ENCODE measurements around the gene PDE5A. TPM values are rescaled to one million over a fixed set of nuclear protein-coding genes. Genes with fewer than 3 reads are reported as not detected.
"Not testable (repeated sequence)": the region's sequence is repeated elsewhere in the genome, so short reads cannot be mapped to it uniquely, and the experiment has no call there.

Gene PDE5A
- total RNA-seq, 2 donors from 2014 or later, result 0.94 to 1.0 TPM

DNA sequence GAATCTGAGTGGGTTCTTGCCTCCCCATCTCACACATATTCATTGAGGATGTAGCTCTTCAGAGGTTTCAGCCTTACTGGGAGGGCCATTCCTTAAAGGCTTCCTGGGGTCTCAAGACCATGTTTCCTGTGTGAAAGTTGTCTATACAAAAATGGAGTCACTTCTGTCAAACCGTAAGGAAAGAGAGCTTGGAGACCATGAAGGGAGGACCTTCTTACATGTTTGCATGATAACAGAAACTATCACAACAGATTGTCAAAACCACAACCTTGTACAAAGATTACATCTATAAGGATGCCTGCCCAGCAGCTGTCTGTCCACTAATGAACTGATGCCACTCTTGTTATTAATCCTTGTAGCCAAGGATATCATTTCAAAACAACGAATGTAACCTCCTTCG lies 139.3 kb downstream of the PDE5A start:
- ATAC-seq (replicated peaks in 1 of 2) (no peak), DNase-seq (no peak)
- H3K4me1 Mint-ChIP-seq (ENCODE audit: low read depth), result no peaks in the 10 kb centered on the region
- H3K4me3 Mint-ChIP-seq, result no peak overlapping the region
- peak overlapping the region; percentile 20 for H3K27ac Mint-ChIP-seq
- H3K27me3 Mint-ChIP-seq (ENCODE audit: low read depth), result no peaks in the 10 kb centered on the region
- peaks cover 2 to 6% of the 10 kb centered on the region in 2 donors for H3K36me3 Mint-ChIP-seq (ENCODE audit: insufficient read depth in 2 of 2)
- H3K9me3 Mint-ChIP-seq, result peaks cover 2 to 6% of the 10 kb centered on the region in 2 donors

DNA sequence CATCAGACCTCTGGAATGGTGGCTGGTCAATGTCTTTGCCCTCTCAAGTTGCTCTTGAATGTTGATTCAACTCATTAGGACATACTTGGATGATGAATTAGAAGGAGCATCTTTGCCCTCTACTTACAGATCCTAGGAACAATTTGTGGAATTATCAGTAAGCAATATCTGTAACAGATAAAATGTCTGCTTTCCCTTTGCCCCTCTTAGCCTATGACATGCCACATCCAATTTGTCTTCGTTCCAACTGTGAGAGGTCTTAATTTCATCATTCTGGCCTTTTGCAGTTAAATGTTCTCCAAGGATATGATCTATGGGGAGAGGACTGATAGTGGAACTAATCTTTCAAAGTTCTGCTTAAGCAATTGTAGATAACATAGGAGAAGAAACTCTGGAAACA lies 148.3 kb downstream of the PDE5A start:
- no peak overlapping the region for H3K27ac Mint-ChIP-seq
- peaks cover 11 to 47% of the 10 kb centered on the region in 2 donors for H3K36me3 Mint-ChIP-seq (ENCODE audit: insufficient read depth in 2 of 2)
- ATAC-seq (replicated peaks in 1 of 2), result no peak

DNA sequence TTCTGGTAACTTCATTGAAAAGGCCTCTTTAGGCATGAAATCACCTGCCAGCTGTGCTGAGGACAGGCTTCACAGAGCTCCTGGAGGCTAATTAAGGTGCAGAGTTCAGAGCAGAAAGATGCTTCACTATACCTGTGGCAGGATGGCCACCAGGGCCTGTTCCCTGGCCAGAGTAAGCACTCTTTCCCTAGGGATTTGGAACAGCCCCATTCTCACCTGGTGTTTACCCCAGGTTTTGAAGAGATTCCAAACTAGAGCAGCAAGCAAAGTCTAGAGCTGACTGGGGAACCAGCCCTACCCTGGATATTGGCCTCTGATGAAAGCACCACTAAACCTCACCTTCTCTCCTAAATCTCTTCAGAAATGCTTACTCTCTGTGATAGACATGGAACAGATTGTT lies 148.8 kb downstream of the PDE5A start:
- no peak overlapping the region for H3K4me3 Mint-ChIP-seq
- H3K36me3 Mint-ChIP-seq (ENCODE audit: insufficient read depth in 2 of 2), result peaks cover 11 to 44% of the 10 kb centered on the region in 2 donors
- DNase-seq (no peak), ATAC-seq (replicated peaks in 1 of 2) (no peak)
- no peaks in the 10 kb centered on the region for H3K27me3 Mint-ChIP-seq (ENCODE audit: low read depth)
- no peaks in the 10 kb centered on the region for H3K4me1 Mint-ChIP-seq (ENCODE audit: low read depth)
- peaks cover 6 to 10% of the 10 kb centered on the region in 2 donors for H3K9me3 Mint-ChIP-seq
- no peak overlapping the region for H3K27ac Mint-ChIP-seq

More for the DNA sequence above, 148.3 kb downstream of the PDE5A start:
- Mint-ChIP-seq H3K27me3 (ENCODE audit: low read depth) (no peaks in the 10 kb centered on the region), H3K4me3 (no peak overlapping the region), H3K4me1 (ENCODE audit: low read depth) (no peaks in the 10 kb centered on the region), H3K9me3 (peaks cover 6 to 10% of the 10 kb centered on the region in 2 donors)
- no peak for DNase-seq

DNA sequence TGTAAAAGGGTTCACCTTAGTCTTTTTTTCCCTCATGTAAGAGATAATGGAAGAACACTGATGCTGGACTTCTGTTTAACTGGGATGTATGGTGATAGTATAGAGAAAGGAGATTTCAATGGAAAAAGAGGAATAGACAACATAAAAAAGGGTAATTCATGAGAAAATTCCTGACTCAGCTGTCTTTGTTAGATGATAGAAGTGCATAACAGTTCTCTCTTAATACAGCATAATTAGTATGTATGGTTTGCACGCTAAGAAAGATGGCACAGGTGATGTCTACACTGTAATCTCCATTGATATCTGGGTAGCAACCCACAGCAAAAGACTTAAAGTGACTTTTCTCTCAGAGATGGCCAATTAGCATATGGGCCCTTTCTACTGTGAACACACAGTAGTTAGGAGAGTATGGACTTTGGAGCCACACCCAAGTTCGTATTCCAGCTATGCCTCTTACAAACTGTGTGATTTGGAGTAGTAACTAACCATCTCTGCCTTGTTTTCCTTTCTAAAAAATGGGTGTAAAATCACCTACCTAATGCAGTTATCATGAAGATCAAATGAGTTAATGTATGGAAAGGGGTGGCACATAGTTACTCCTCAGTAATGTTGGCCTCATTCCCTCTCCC lies 149.3 kb downstream of the PDE5A start:
- H3K36me3 Mint-ChIP-seq (ENCODE audit: insufficient read depth in 2 of 2), result peaks cover 11 to 40% of the 10 kb centered on the region in 2 donors
- peak overlapping the region; percentile 34 for H3K27ac Mint-ChIP-seq
- no peak for ATAC-seq (replicated peaks in 1 of 2)
- no peak for DNase-seq
- no peak overlapping the region for H3K4me3 Mint-ChIP-seq
- H3K9me3 Mint-ChIP-seq, result peaks cover 4 to 9% of the 10 kb centered on the region in 2 donors
- H3K4me1 Mint-ChIP-seq (ENCODE audit: low read depth), result no peaks in the 10 kb centered on the region
- no peaks in the 10 kb centered on the region for H3K27me3 Mint-ChIP-seq (ENCODE audit: low read depth)

DNA sequence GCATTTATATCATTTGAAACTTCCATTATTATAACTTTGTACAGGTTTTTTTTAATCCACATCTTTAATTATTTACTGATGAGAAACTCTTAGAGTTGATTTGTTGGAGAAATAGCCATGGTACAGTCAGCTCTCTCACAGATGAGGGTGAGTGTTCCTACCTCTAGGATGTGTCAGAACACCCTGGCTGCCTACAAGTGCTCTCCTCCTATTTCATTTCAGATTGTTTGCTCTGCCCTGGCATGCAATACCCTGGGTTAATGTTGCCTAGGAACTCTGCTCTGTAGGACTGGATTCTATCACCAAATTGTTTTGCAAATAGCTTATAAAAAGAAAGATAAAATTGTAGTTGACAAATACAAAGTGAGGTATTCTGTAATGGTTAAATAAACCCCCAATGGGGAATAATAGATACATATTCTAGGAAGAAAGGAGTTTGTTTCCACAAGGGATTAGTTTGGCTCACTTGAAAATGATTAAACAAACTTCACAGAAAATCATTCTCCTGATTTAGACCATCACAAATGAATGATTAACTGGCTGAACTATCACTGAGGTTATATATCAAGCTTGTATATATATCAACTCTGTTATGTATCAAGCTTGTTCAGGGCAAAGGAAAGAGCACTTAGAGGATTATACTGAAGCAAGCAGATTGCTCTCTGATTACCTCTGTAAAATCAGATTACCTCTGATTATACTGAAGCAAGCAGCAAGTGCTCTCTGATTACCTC lies 150.0 kb downstream of the PDE5A start:
- Mint-ChIP-seq H3K4me3 (no peak overlapping the region), H3K27me3 (ENCODE audit: low read depth) (no peaks in the 10 kb centered on the region), H3K4me1 (ENCODE audit: low read depth) (no peaks in the 10 kb centered on the region), H3K9me3 (peaks cover 3 to 6% of the 10 kb centered on the region in 2 donors), H3K36me3 (ENCODE audit: insufficient read depth in 2 of 2) (peaks cover 11 to 38% of the 10 kb centered on the region in 2 donors), H3K27ac (no peak overlapping the region)
- DNase-seq (no peak), ATAC-seq (replicated peaks in 1 of 2) (no peak)

DNA sequence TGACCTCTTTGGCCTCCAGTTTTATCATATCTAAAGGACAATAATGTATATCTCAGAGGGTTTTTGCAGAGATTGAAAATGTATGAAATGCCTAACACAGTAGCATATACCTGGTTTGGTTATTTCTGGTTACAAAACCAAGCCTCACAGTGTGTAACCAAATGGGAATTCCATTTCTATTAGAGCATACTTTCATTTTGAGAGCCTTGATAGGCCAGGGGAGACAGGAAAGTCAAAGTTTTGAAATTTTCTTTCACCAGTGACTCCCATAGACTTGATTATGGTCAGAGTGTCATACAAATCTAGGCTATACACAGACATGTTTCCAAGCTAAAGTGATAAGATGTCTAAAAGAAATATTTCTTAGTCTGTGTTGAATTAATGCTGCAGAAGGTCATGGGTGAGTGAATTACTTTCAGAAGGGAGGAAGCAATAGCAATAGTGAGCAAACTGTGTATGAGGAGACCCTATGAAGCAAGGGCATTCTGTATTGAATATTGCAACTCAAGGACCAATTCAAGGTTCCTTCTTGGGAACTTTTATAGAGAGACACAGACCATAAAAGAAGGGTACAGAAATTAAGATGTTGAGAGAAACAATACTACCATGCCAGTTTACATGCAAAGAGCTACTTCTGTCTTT lies 151.1 kb downstream of the PDE5A start:
- H3K27ac Mint-ChIP-seq, result no peak overlapping the region
- H3K27me3 Mint-ChIP-seq (ENCODE audit: low read depth), result no peaks in the 10 kb centered on the region
- peaks cover 6 to 28% of the 10 kb centered on the region in 2 donors for H3K36me3 Mint-ChIP-seq (ENCODE audit: insufficient read depth in 2 of 2)
- DNase-seq, result no peak
- H3K4me1 Mint-ChIP-seq (ENCODE audit: low read depth), result no peaks in the 10 kb centered on the region
- ATAC-seq (replicated peaks in 1 of 2), result no peak
- peaks cover 3 to 4% of the 10 kb centered on the region in 2 donors for H3K9me3 Mint-ChIP-seq
- H3K4me3 Mint-ChIP-seq, result no peak overlapping the region

DNA sequence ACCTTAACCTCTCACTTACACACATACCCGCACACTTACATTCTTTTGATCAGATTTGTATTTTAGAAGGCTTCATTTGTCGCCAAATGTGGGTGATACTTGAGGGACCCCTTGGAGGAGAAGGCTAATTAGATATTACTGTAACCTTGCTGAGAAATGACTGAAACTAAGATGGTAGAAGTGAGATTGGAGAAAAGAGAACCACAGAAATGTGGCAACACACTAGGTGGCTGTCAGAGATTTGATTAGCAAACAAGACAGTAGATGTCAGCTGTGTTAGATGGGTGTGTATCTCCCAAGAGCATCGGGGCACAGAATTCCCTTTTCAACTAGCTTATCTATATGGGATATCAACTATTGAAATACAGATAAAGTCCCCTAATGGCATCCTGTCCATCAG lies 157.3 kb downstream of the PDE5A start:
- DNase-seq (no peak), ATAC-seq (replicated peaks in 1 of 2) (no peak)
- no peak overlapping the region for H3K27ac Mint-ChIP-seq
- no peaks in the 10 kb centered on the region for H3K9me3 Mint-ChIP-seq
- no peaks in the 10 kb centered on the region for H3K4me1 Mint-ChIP-seq (ENCODE audit: low read depth)
- no peak overlapping the region for H3K4me3 Mint-ChIP-seq
- H3K36me3 Mint-ChIP-seq (ENCODE audit: insufficient read depth in 2 of 2), result peaks cover 0 to 4% of the 10 kb centered on the region in 2 donors
- H3K27me3 Mint-ChIP-seq (ENCODE audit: low read depth), result no peaks in the 10 kb centered on the region

DNA sequence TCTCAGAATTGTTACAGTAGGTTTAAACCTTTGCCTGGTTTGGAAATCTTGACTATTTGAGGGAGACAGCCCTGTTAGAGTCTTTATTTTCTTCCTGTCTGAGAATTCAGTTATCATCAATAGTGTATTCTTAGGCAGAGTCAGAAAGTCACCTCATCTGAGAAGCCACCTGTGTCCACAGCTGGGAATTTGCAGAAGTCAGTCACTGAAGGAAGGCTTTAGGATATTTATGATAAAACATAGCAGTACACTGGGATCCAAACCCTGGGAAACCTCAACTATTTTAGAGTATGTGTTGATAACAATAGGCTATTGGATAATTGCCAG lies 157.9 kb downstream of the PDE5A start:
- H3K27ac Mint-ChIP-seq; H3K9me3 Mint-ChIP-seq; H3K4me3 Mint-ChIP-seq; ATAC-seq (replicated peaks in 1 of 2); H3K4me1 Mint-ChIP-seq (ENCODE audit: low read depth); H3K27me3 Mint-ChIP-seq (ENCODE audit: low read depth); H3K36me3 Mint-ChIP-seq (ENCODE audit: insufficient read depth in 2 of 2); DNase-seq: not testable (repeated sequence)

DNA sequence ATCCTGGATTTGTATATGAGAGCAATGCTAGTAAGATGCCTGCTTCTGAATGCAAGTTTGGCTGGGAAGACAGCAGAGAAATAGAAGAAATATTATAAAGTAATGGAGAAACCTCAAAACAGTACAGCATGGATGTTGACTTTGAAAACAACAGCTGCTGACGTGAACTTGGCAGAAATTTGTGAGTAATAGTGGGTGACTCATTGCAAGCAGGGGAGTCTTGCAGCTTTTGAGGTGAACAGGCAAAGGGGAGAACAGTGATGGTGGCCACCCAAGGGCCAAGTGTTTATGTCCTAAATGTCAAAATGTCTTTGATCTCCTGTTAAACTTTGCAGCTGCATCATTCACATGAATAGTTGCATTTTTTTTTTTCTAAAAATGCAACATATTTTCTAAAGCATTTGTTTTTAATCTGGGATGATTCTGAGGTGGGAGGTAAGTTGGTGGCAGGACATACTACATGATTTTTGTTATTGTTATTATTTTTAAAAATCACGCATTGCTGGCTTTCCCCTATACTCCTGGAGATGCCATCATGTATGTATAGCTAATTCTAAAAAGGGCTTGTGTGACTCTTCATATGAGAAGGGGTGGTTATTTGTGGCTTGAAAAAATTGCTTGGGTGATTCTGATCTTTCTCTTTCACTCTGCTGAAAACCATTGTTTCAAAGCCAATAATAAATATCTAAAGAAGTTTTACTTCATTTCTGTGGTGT lies 158.4 kb downstream of the PDE5A start:
- H3K36me3 Mint-ChIP-seq (ENCODE audit: insufficient read depth in 2 of 2); H3K4me1 Mint-ChIP-seq (ENCODE audit: low read depth); H3K9me3 Mint-ChIP-seq; H3K27me3 Mint-ChIP-seq (ENCODE audit: low read depth); DNase-seq: not testable (repeated sequence)
- H3K4me3 Mint-ChIP-seq, result peak overlapping the region in 1 of 2 donors; percentile 29
- H3K27ac Mint-ChIP-seq, result peak overlapping the region; percentile 75
- ATAC-seq (replicated peaks in 1 of 2), result peak; percentile 91 to 93

DNA sequence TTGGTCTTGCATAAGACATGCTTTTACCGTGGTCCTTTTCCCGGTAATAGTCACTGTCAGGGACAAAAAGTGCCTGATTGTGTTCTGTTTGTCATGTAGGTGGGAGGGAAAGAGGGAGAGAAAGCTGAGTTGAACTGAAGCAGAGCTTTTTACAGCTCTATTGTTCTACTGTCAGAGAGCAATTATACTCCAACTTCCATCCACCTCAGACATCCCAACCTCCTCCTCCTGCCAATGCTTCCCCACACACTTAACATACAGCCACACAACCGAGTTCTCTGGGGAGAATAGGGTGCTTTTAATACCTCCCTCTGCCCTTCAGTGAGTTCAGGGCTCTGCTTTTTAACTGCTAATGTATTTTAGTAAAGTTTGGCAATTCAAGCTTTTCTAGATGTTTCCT lies 159.6 kb downstream of the PDE5A start:
- not testable (repeated sequence) for H3K27ac Mint-ChIP-seq; H3K4me1 Mint-ChIP-seq (ENCODE audit: low read depth); ATAC-seq (replicated peaks in 1 of 2); H3K4me3 Mint-ChIP-seq; H3K9me3 Mint-ChIP-seq; DNase-seq; H3K36me3 Mint-ChIP-seq (ENCODE audit: insufficient read depth in 2 of 2); H3K27me3 Mint-ChIP-seq (ENCODE audit: low read depth)

DNA sequence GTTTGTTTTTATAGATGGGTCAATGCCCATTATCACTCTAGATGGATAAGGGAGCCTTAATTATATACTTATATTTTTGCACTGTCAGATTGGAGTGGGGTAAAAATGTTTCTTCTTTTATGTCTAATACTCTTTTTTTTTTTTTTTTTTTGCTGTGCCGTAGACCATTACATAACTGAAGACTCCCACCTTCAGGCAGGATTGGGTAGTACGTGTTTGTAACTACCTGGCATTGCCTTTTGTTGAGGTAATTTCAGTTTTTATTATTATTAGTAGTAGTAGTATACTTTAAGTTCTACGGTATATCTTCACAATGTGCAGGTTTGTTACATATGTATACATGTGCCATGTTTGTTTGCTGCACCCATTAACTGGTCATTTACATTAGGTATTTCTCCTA lies 165.9 kb downstream of the PDE5A start:
- peak overlapping the region; percentile 90 for H3K27ac Mint-ChIP-seq
- H3K9me3 Mint-ChIP-seq; H3K4me3 Mint-ChIP-seq; H3K4me1 Mint-ChIP-seq (ENCODE audit: low read depth); ATAC-seq (replicated peaks in 1 of 2); H3K36me3 Mint-ChIP-seq (ENCODE audit: insufficient read depth in 2 of 2); H3K27me3 Mint-ChIP-seq (ENCODE audit: low read depth): not testable (repeated sequence)
- peak in 1 of 2 donors; percentile 34 for DNase-seq

DNA sequence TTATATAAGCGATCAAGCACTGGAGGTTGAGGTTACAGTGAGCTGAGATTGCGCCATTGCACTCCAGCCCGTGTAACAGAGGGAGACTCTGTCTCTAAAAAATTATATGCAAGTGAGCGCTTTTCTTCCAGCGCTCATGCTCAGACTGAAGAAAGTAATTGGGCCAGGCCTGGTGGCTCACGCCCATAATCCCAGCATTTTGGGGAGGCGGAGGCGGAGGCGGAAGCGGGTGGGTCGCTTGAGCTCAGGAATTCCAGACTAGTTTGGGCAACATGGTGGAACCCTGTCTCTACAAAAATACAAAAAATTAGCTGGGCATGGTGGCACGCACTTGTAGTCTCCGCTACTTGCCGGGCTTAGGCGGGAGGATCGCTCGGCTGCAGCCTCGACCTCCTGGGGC lies 172.9 kb downstream of the PDE5A start:
- H3K27ac Mint-ChIP-seq; H3K36me3 Mint-ChIP-seq (ENCODE audit: insufficient read depth in 2 of 2); H3K9me3 Mint-ChIP-seq; DNase-seq; ATAC-seq (replicated peaks in 1 of 2); H3K4me1 Mint-ChIP-seq (ENCODE audit: low read depth); H3K27me3 Mint-ChIP-seq (ENCODE audit: low read depth): not testable (repeated sequence)
- peak overlapping the region; percentile 88 to 91 for H3K4me3 Mint-ChIP-seq
